GM12801 (cell line): Measurements from ENCODE around the gene KMT2B.

Experiments used
- TF ChIP-seq, protein P1 (sequence below): IDR thresholded peaks from one replicate; pipeline ENCODE4 v1.5.1; 2011; ENCODE audit warnings: control low read depth; ENCODE audit not compliant: insufficient read length; ENCODE audit errors: extremely low read depth

Gene KMT2B

GRCh38 chr19:35748106-35749020 lies 30.6 kb downstream of the KMT2B start, which contains the start of gene LIN37:
Gene LIN37 (plus strand): TSS chr19:35748576. CDS start chr19:35748725, 149 bp downstream.
- TF ChIP-seq, protein P1, sequence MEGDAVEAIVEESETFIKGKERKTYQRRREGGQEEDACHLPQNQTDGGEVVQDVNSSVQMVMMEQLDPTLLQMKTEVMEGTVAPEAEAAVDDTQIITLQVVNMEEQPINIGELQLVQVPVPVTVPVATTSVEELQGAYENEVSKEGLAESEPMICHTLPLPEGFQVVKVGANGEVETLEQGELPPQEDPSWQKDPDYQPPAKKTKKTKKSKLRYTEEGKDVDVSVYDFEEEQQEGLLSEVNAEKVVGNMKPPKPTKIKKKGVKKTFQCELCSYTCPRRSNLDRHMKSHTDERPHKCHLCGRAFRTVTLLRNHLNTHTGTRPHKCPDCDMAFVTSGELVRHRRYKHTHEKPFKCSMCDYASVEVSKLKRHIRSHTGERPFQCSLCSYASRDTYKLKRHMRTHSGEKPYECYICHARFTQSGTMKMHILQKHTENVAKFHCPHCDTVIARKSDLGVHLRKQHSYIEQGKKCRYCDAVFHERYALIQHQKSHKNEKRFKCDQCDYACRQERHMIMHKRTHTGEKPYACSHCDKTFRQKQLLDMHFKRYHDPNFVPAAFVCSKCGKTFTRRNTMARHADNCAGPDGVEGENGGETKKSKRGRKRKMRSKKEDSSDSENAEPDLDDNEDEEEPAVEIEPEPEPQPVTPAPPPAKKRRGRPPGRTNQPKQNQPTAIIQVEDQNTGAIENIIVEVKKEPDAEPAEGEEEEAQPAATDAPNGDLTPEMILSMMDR = no peak

- TF ChIP-seq, protein P1 = no peak
Observed at GRCh38 chr19:35750167-35750566, 32.4 kb downstream of the KMT2B start.

GRCh38 chr19:35751839-35752745 lies 34.3 kb downstream of the KMT2B start:
- TF ChIP-seq, protein P1 = no peak

DNA sequence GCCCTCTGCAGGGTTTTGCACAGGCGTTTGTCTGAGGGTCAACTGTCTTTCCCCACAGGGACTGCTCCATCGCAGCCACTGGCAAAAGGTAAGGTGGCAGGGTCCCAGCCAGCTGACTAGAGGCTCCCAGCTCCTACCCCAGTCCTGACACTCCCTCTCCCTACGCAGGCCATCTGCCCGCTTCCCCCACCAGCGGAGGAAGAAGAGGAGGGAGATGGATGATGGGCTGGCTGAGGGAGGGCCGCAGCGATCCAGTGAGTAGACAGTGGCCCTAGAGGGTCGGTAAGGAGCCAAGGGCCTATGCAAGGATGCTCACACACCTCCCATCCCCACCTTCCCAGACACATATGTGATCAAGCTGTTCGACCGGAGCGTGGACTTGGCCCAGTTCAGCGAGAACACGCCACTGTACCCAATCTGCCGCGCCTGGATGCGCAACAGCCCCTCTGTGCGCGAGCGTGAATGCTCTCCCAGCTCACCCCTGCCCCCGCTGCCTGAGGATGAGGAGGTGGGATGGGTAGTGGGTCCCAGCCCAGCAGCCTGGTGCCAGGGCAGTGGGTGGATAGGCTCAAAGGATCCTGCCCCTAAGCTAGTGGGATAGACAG lies 35.0 kb downstream of the KMT2B start:
- TF ChIP-seq, protein P1 = no peak

DNA sequence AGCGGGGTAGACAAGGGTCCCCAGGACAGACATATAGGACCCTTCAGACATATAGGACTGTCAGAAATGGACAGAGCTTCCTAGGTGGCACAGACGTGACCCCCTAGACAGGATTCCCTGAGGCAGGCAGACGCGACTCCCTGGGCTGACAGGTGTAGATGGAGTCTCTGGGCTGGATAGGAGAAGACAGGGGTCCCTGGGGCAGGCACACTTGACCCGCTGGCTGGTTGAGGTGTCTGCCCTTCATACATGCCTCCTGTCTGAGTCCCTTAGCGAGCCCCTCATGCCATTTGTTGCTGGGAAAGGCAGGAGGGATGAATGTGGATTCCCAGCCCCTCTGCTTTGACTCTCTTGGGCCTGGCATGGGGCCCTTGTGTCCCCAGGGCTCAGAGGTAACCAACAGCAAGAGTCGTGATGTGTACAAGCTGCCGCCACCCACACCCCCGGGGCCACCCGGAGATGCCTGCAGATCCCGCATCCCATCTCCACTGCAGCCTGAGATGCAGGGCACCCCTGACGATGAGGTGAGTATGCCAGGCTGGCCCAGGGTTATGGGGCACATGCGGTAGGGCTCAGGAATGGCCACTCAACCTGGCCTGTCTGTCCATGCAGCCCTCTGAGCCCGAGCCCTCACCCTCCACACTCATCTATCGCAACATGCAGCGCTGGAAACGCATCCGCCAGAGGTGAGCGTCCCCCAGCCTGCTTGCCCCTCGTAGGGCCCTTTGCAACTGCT lies 36.0 kb downstream of the KMT2B start:
- TF ChIP-seq, protein P1 = no peak

DNA sequence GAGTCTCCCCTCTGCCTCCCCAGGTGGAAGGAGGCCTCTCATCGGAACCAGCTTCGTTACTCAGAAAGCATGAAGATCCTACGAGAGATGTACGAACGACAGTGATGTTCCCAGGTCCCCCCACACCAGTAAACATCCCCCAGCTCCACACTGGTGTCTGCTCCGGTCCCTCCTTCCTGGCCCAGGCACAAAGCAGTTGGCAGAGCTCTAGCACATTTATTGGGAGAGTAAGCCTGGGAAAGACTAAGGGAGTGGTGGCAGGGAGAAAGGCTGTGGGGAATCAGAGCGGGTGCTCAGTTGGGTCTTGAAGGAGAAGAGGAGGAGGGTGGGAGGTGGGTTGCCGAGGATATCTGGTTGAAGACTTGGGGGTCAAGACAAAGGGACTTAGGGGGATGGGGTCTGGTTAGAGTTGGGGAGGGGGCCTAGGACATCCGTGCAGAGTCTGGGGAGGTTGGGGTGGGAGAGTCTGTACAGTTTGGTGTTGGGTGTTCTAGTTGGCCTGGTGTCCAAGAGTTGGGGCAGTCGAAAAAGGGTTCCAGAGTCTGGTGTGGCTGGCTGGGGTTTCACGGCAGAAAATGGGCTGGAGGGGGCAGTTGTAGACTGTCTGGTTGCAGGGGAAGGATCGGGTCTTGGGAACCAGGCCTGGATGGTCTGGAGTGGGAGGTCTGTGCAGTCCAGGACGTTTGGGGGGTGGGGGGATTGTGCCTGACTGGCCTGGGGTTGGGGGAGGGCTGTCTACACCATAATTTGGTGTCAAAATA lies 36.7 kb downstream of the KMT2B start:
- TF ChIP-seq, protein P1 = no peak
